GM21515 (cell line): Measurements from ENCODE around the gene ASNSD1.

ENCODE experiments used
- ATAC-seq: cut with Tn5 transposase; IDR thresholded peaks from one replicate; pipeline ENCODE4 v1.9.1; 2021; ENCODE audit not compliant: unreplicated experiment

ASNSD1 gene

GRCh38 chr2:189661148-189661956 is at the start of gene ASNSD1:
Gene ASNSD1, plus strand, starts transcription at chr2:189661459. Its CDS starts 4,674 bp downstream, at chr2:189666133.
- ATAC-seq, result peak; percentile 91

- ATAC-seq, result no peak
These were observed 48.1 kb upstream of the ASNSD1 start for GRCh38 chr2:189613077-189613636.

- no peak for ATAC-seq
These were observed 47.4 kb upstream of the ASNSD1 start for GRCh38 chr2:189613650-189614420.

GRCh38 chr2:189614585-189614984 is 46.7 kb upstream of the ASNSD1 start:
- no peak for ATAC-seq

- no peak for ATAC-seq
These were observed 43.1 kb upstream of the ASNSD1 start for GRCh38 chr2:189618197-189618596.

GRCh38 chr2:189621781-189622180 is 39.5 kb upstream of the ASNSD1 start:
- no peak for ATAC-seq

GRCh38 chr2:189623049-189623448 is 38.2 kb upstream of the ASNSD1 start:
- ATAC-seq, result no peak

- no peak for ATAC-seq
These were observed 36.5 kb upstream of the ASNSD1 start for GRCh38 chr2:189624648-189625355.

- ATAC-seq, result no peak
These were observed 35.6 kb upstream of the ASNSD1 start for GRCh38 chr2:189625636-189626035.

GRCh38 chr2:189627789-189628188 is 33.5 kb upstream of the ASNSD1 start:
- ATAC-seq, result no peak

- ATAC-seq, result no peak
These were observed 32.3 kb upstream of the ASNSD1 start for GRCh38 chr2:189628817-189629530.

- no peak for ATAC-seq
These were observed 31.5 kb upstream of the ASNSD1 start for GRCh38 chr2:189629531-189630453.

GRCh38 chr2:189631849-189632248 is 29.4 kb upstream of the ASNSD1 start:
- ATAC-seq, result no peak

GRCh38 chr2:189633392-189633811 is 27.9 kb upstream of the ASNSD1 start:
- ATAC-seq, result no peak

- ATAC-seq, result no peak
These were observed 25.9 kb upstream of the ASNSD1 start for GRCh38 chr2:189635353-189635752.

- no peak for ATAC-seq
These were observed 22.8 kb upstream of the ASNSD1 start for GRCh38 chr2:189638301-189639006.

- no peak for ATAC-seq
These were observed 22.2 kb upstream of the ASNSD1 start for GRCh38 chr2:189639007-189639609.

- no peak for ATAC-seq
These were observed 20.3 kb upstream of the ASNSD1 start for GRCh38 chr2:189641002-189641401.
